Measurements from ENCODE around the gene NPAT.
"Not testable (repeated sequence)": the region's sequence is repeated elsewhere in the genome, so short reads cannot be mapped to it uniquely, and the experiment has no call there.

Gene NPAT

GRCh38 chr11:108154591-108154990, 67.8 kb downstream of the NPAT start:
- DNase-seq (ENCODE audit: low read depth in 2 of 2), result no peak

- no peak for DNase-seq (ENCODE audit: low read depth in 2 of 2)
These were observed 73.9 kb downstream of the NPAT start for GRCh38 chr11:108148556-108148955.

GRCh38 chr11:108147150-108147549, 75.3 kb downstream of the NPAT start:
- DNase-seq (ENCODE audit: low read depth in 2 of 2), result no peak

GRCh38 chr11:108144615-108145014, 77.8 kb downstream of the NPAT start:
- DNase-seq (ENCODE audit: low read depth in 2 of 2), result no peak

GRCh38 chr11:108142304-108142703, 80.1 kb downstream of the NPAT start:
- no peak for DNase-seq (ENCODE audit: low read depth in 2 of 2)

GRCh38 chr11:108137212-108137611, 85.2 kb downstream of the NPAT start:
- no peak for DNase-seq (ENCODE audit: low read depth in 2 of 2)

- peak in 1 of 2 experiments; percentile 7 for DNase-seq (ENCODE audit: low read depth in 2 of 2)
These were observed 86.4 kb downstream of the NPAT start for GRCh38 chr11:108135845-108136544.

- DNase-seq (ENCODE audit: low read depth in 2 of 2), result not testable (repeated sequence)
These were observed 89.4 kb downstream of the NPAT start for GRCh38 chr11:108132993-108133538.

- DNase-seq (ENCODE audit: low read depth in 2 of 2), result no peak
These were observed 90.4 kb downstream of the NPAT start for GRCh38 chr11:108131993-108132392.

- no peak for DNase-seq (ENCODE audit: low read depth in 2 of 2)
These were observed 93.7 kb downstream of the NPAT start for GRCh38 chr11:108128772-108129171.

GRCh38 chr11:108125096-108125495, 97.3 kb downstream of the NPAT start:
- no peak for DNase-seq (ENCODE audit: low read depth in 2 of 2)

- DNase-seq (ENCODE audit: low read depth in 2 of 2), result no peak
These were observed 100.2 kb downstream of the NPAT start for GRCh38 chr11:108122166-108122628.

- DNase-seq (ENCODE audit: low read depth in 2 of 2), result peak; percentile 88 to 97
These were observed 100.9 kb downstream of the NPAT start, which contains the start of gene ACAT1 for GRCh38 chr11:108121274-108122155. Gene ACAT1 (plus strand): TSS chr11:108121567. CDS start chr11:108121607, 40 bp downstream.

- not testable (repeated sequence) for DNase-seq (ENCODE audit: low read depth in 2 of 2)
These were observed 101.5 kb downstream of the NPAT start for GRCh38 chr11:108120936-108121273.

- DNase-seq (ENCODE audit: low read depth in 2 of 2), result no peak
These were observed 104.6 kb downstream of the NPAT start for GRCh38 chr11:108117746-108118371.

- DNase-seq (ENCODE audit: low read depth in 2 of 2), result no peak
These were observed 106.8 kb downstream of the NPAT start for GRCh38 chr11:108115500-108116140.

GRCh38 chr11:108112057-108112456, 110.4 kb downstream of the NPAT start:
- DNase-seq (ENCODE audit: low read depth in 2 of 2), result no peak

GRCh38 chr11:108111126-108111525, 111.3 kb downstream of the NPAT start:
- no peak for DNase-seq (ENCODE audit: low read depth in 2 of 2)
